T-cell (primary cell): ENCODE measurements around the gene KCNJ2. TPM values are rescaled to one million over a fixed set of nuclear protein-coding genes. Genes with fewer than 3 reads are reported as not detected.

Source experiments
- ATAC-seq, 4 experiments: fragments of 200-7000 bp in 3 of 4; fragments of 150-1000 bp in 1 of 4; cut with Tn5 transposase; replicated peaks in 1 of 4; 1 replicate in 3 of 4; 2 replicates in 1 of 4; pipeline ENCODE4 v1.10.0; 2021; ENCODE audit warnings: moderate library complexity in 3 of 4, mild to moderate bottlenecking in 2 of 4, moderate number of reproducible peaks in 1 of 4
- CTCF ChIA-PET, 2 donors: fragments of 300-600 bp; sonication (Branson Sonifier 250); formaldehyde crosslinking; loops; one replicate each; lab custom pipeline; 2022; ENCODE audit warnings: antibody characterized with exemption in 2 of 2; lab: Charles Lee
- POLR2A ChIA-PET, 2 donors: fragments of 300-600 bp; sonication (Branson Sonifier 250); formaldehyde crosslinking; loops; one replicate each; lab custom pipeline; 2022; ENCODE audit warnings: antibody characterized with exemption in 2 of 2; lab: Charles Lee
- DNase-seq, 35 experiments: peaks; one replicate each; pipeline versions ENCODE4 v3.0.0 to v3.0.0-alpha.2; 2013 to 2023
- H3K27ac ChIP-seq: one replicate; pipeline ENCODE4 v1.5.1; 2013; ENCODE audit warnings: low read length
- H3K27me3 ChIP-seq, 2 experiments: replicated peaks in 1 of 2; 1 replicate in 1 of 2; 2 replicates in 1 of 2; pipeline versions ENCODE4 v1.6.1 to v1.7.0; 2013; ENCODE audit warnings: low read length in 1 of 2, mixed read lengths in 1 of 2; ENCODE audit not compliant: control insufficient read depth in 2 of 2, insufficient read depth in 2 of 2; ENCODE audit errors: extremely low read depth in 1 of 2
- H3K36me3 ChIP-seq, 2 donors: 1 replicate in 1 of 2; 2 replicates in 1 of 2; pipeline versions ENCODE4 v1.6.1 to v1.7.0; 2013; ENCODE audit warnings: low read length in 1 of 2; ENCODE audit not compliant: control insufficient read depth in 2 of 2, insufficient read depth in 1 of 2; ENCODE audit errors: extremely low read depth in 1 of 2
- H3K4me1 ChIP-seq, 2 experiments: 1 replicate in 1 of 2; 2 replicates in 1 of 2; pipeline versions ENCODE4 v1.6.1 to v1.7.0; 2013; ENCODE audit warnings: low read length in 2 of 2, mixed read lengths in 1 of 2; ENCODE audit not compliant: insufficient read depth in 2 of 2, control insufficient read depth in 1 of 2; ENCODE audit errors: extremely low read depth in 1 of 2
- H3K4me3 ChIP-seq, 2 donors: 1 replicate in 1 of 2; 2 replicates in 1 of 2; pipeline versions ENCODE4 v1.5.1 to v1.7.0; 2013; ENCODE audit warnings: mild to moderate bottlenecking in 2 of 2, low read length in 1 of 2, moderate library complexity in 1 of 2; ENCODE audit not compliant: control insufficient read depth in 1 of 2; ENCODE audit errors: extremely low read depth in 1 of 2
- H3K9me3 ChIP-seq: 2 replicates; pipeline ENCODE4 v1.7.0; 2013
- H3K27ac Mint-ChIP-seq, 2 donors: one replicate each; pipeline ENCODE4 v1.8.0; 2020 to 2021; ENCODE audit warnings: mild to moderate bottlenecking in 2 of 2, mixed read lengths in 2 of 2
- H3K27me3 Mint-ChIP-seq, 2 donors: one replicate each; pipeline ENCODE4 v1.8.0; 2021 to 2022; ENCODE audit warnings: mixed read lengths in 2 of 2
- H3K36me3 Mint-ChIP-seq: one replicate; pipeline ENCODE4 v1.8.0; 2021; ENCODE audit warnings: mixed read lengths
- H3K4me1 Mint-ChIP-seq, 3 donors: one replicate each; pipeline ENCODE4 v1.8.0; 2020 to 2022; ENCODE audit warnings: mixed read lengths in 3 of 3, mild to moderate bottlenecking in 1 of 3
- H3K4me3 Mint-ChIP-seq, 3 donors: one replicate each; pipeline ENCODE4 v1.8.0; 2020 to 2022; ENCODE audit warnings: mild to moderate bottlenecking in 3 of 3, mixed read lengths in 3 of 3, moderate library complexity in 3 of 3
- H3K9me3 Mint-ChIP-seq, 3 donors: one replicate each; pipeline ENCODE4 v1.8.0; 2020 to 2022; ENCODE audit warnings: mixed read lengths in 3 of 3
- WGBS: methylation state at CpG from one replicate; pipeline ENCODE4 v1.1.5; 2013; ENCODE audit warnings: missing lambda C conversion rate; ENCODE audit not compliant: insufficient coverage; 5-methylcytosine and 5-hydroxymethylcytosine counted together
- total RNA-seq, 35 experiments: library from RNA in 6 of 35; stranded (reverse) in 6 of 35; fragments of 120-200 nt in 1 of 35; gene quantifications; one replicate each; pipeline versions ENCODE4 v1.2.1 to v1.2.4 and lab custom pipeline; 2013 to 2026

Gene KCNJ2
- total RNA-seq, 5 donors from 2014 or later (not counting 1 experiment from before 2014, with no cell fraction given): 0.07 to 0.09 TPM; not detected in 3

- WGBS: 50% methylated on average over 1 of the region's 4 CpGs
Measured at GRCh38 chr17:70205401-70205800, 36.1 kb downstream of the KCNJ2 start.

GRCh38 chr17:70206361-70207010 lies 37.2 kb downstream of the KCNJ2 start:
- H3K27ac Mint-ChIP-seq: no peak overlapping the region
- POLR2A ChIA-PET: no interaction called here
- DNase-seq: no peak
- no peak overlapping the region for H3K27ac ChIP-seq
- H3K9me3 Mint-ChIP-seq: no peaks in the 10 kb centered on the region
- H3K4me1 Mint-ChIP-seq: no peaks in the 10 kb centered on the region
- H3K4me3 Mint-ChIP-seq: no peak overlapping the region
- no peak for ATAC-seq
- WGBS: 77% methylated on average over 3 of the region's 6 CpGs
- no peaks in the 10 kb centered on the region for H3K36me3 Mint-ChIP-seq
- H3K4me3 ChIP-seq: no peak overlapping the region
- H3K4me1 ChIP-seq: peaks cover 0 to 2% of the 10 kb centered on the region in 2 experiments
- peaks cover 0 to 4% of the 10 kb centered on the region in 2 donors for H3K27me3 Mint-ChIP-seq
- H3K36me3 ChIP-seq: no peaks in the 10 kb centered on the region
- no peaks in the 10 kb centered on the region for H3K9me3 ChIP-seq
- no peaks in the 10 kb centered on the region for H3K27me3 ChIP-seq
- CTCF ChIA-PET: no interaction called here

More at GRCh38 chr17:70205401-70205800, 36.1 kb downstream of the KCNJ2 start:
- Mint-ChIP-seq H3K4me1 (no peaks in the 10 kb centered on the region), H3K4me3 (no peak overlapping the region), H3K27me3 (peaks cover 0 to 4% of the 10 kb centered on the region in 2 donors), H3K9me3 (no peaks in the 10 kb centered on the region), H3K27ac (no peak overlapping the region), H3K36me3 (no peaks in the 10 kb centered on the region)
- ATAC-seq (no peak), DNase-seq (no peak)
- CTCF ChIA-PET: no interaction called here
- POLR2A ChIA-PET: no interaction called here
- Histone ChIP-seq H3K4me1 (peaks cover 0 to 2% of the 10 kb centered on the region in 2 experiments), H3K4me3 (no peak overlapping the region), H3K36me3 (no peaks in the 10 kb centered on the region), H3K27ac (no peak overlapping the region), H3K9me3 (no peaks in the 10 kb centered on the region), H3K27me3 (no peaks in the 10 kb centered on the region)

GRCh38 chr17:70207184-70207583 lies 37.9 kb downstream of the KCNJ2 start:
- Histone ChIP-seq H3K4me1 (peaks cover 0 to 2% of the 10 kb centered on the region in 2 experiments), H3K27ac (no peak overlapping the region), H3K9me3 (no peaks in the 10 kb centered on the region), H3K36me3 (no peaks in the 10 kb centered on the region), H3K4me3 (no peak overlapping the region), H3K27me3 (no peaks in the 10 kb centered on the region)
- Mint-ChIP-seq H3K4me3 (no peak overlapping the region), H3K27me3 (peaks cover 0 to 4% of the 10 kb centered on the region in 2 donors), H3K36me3 (no peaks in the 10 kb centered on the region), H3K27ac (no peak overlapping the region), H3K9me3 (no peaks in the 10 kb centered on the region), H3K4me1 (no peaks in the 10 kb centered on the region)
- POLR2A ChIA-PET: no interaction called here
- DNase-seq (no peak), ATAC-seq (no peak)
- WGBS: 60% methylated on average over 1 of the region's 1 CpG
- CTCF ChIA-PET: no interaction called here

- H3K36me3 ChIP-seq: no peaks in the 10 kb centered on the region
- POLR2A ChIA-PET: interaction anchor here in 1 of 2 donors (0.7 kb wide), 1 partner anchor 14 kb away, joined by 3 read pairs; no protein-coding TSS in a partner anchor
- H3K27me3 Mint-ChIP-seq: peaks cover 0 to 4% of the 10 kb centered on the region in 2 donors
- peaks cover 0 to 5% (median 0%) of the 10 kb centered on the region in 3 donors for H3K9me3 Mint-ChIP-seq
- H3K4me1 ChIP-seq: peaks cover 0 to 2% of the 10 kb centered on the region in 2 experiments
- WGBS: 11% methylated on average over 2 of the region's 7 CpGs
- no peak overlapping the region for H3K27ac Mint-ChIP-seq
- CTCF ChIA-PET: no interaction called here
- H3K27me3 ChIP-seq: no peaks in the 10 kb centered on the region
- no peak for DNase-seq
- H3K4me1 Mint-ChIP-seq: no peaks in the 10 kb centered on the region
- no peak overlapping the region for H3K27ac ChIP-seq
- no peak overlapping the region for H3K4me3 Mint-ChIP-seq
- H3K9me3 ChIP-seq: no peaks in the 10 kb centered on the region
- no peak overlapping the region for H3K4me3 ChIP-seq
- no peak for ATAC-seq
- no peaks in the 10 kb centered on the region for H3K36me3 Mint-ChIP-seq
Measured at GRCh38 chr17:70208080-70208794, 38.9 kb downstream of the KCNJ2 start.

- Mint-ChIP-seq H3K27me3 (peaks cover 0 to 4% of the 10 kb centered on the region in 2 donors), H3K36me3 (no peaks in the 10 kb centered on the region), H3K9me3 (peaks cover 0 to 7% (median 0%) of the 10 kb centered on the region in 3 donors), H3K4me3 (no peak overlapping the region), H3K4me1 (no peaks in the 10 kb centered on the region), H3K27ac (no peak overlapping the region)
- no peak overlapping the region for H3K27ac ChIP-seq
- H3K36me3 ChIP-seq: no peaks in the 10 kb centered on the region
- 36% methylated on average over 5 of the region's 6 CpGs for WGBS
- H3K4me3 ChIP-seq: no peak overlapping the region
- ATAC-seq: no peak
- ChIA-PET CTCF (no interaction called here), POLR2A (no interaction called here)
- peaks cover 0 to 2% of the 10 kb centered on the region in 2 experiments for H3K4me1 ChIP-seq
- H3K9me3 ChIP-seq: no peaks in the 10 kb centered on the region
- no peaks in the 10 kb centered on the region for H3K27me3 ChIP-seq
- no peak for DNase-seq
Measured at GRCh38 chr17:70208825-70209555, 39.7 kb downstream of the KCNJ2 start.

GRCh38 chr17:70215656-70216055 lies 46.3 kb downstream of the KCNJ2 start:
- Mint-ChIP-seq H3K4me3 (no peak overlapping the region), H3K36me3 (no peaks in the 10 kb centered on the region), H3K4me1 (no peaks in the 10 kb centered on the region), H3K9me3 (peaks cover 0 to 7% (median 0%) of the 10 kb centered on the region in 3 donors), H3K27ac (no peak overlapping the region), H3K27me3 (no peaks in the 10 kb centered on the region)
- H3K36me3 ChIP-seq: no peaks in the 10 kb centered on the region
- H3K4me3 ChIP-seq: no peak overlapping the region
- ChIA-PET CTCF (no interaction called here), POLR2A (interaction anchor here in 1 of 2 donors (0.7 kb wide), 1 partner anchor 245 kb away, joined by 3 read pairs; no protein-coding TSS in a partner anchor)
- no peaks in the 10 kb centered on the region for H3K27me3 ChIP-seq
- DNase-seq (no peak), ATAC-seq (no peak)
- no peak overlapping the region for H3K27ac ChIP-seq
- no peaks in the 10 kb centered on the region for H3K9me3 ChIP-seq
- H3K4me1 ChIP-seq: no peaks in the 10 kb centered on the region
- no CpG with 5 or more reads among the region's 4 CpGs for WGBS
